ENCODE results near the gene ADAMTS20. TPM values are rescaled to one million over a fixed set of nuclear protein-coding genes. Genes with fewer than 3 reads are reported as not detected.

The ADAMTS20 gene
- total and polyA plus RNA-seq, 8 donors: not detected

- ATAC-seq (no peak), DNase-seq (no peak), FAIRE-seq (no peak)
- intact Hi-C loops (cut with DNase I): no loop called here
- no peak for TF ChIP-seq CTCF (IDR thresholded peaks at IDR 0.05)
- Histone ChIP-seq H3K27ac (no peak overlapping the region), H3K9me3 (no peaks in the 10 kb centered on the region), H3K27me3 (no peaks in the 10 kb centered on the region), H3K4me3 (no peak overlapping the region), H3K36me3 (no peaks in the 10 kb centered on the region), H3K4me1 (peaks cover 0 to 6% (median 0%) of the 10 kb centered on the region in 3 donors)
Measured at GRCh38 chr12:43315961-43316360, 236.0 kb downstream of the ADAMTS20 start.

- no peak for DNase-seq
- H3K4me3 ChIP-seq: no peak overlapping the region
- no peaks in the 10 kb centered on the region for H3K36me3 ChIP-seq
- H3K4me1 ChIP-seq: peaks cover 0 to 6% (median 0%) of the 10 kb centered on the region in 3 donors
- intact Hi-C loops (cut with DNase I): no loop called here
- FAIRE-seq: no peak
- H3K27ac ChIP-seq: no peak overlapping the region
- 57 to 60% methylated on average over 4 of the region's 4 CpGs for WGBS, 2 donors
- no peaks in the 10 kb centered on the region for H3K9me3 ChIP-seq
- ATAC-seq: no peak
- no peak for TF ChIP-seq CTCF (IDR thresholded peaks at IDR 0.05)
- H3K27me3 ChIP-seq: no peaks in the 10 kb centered on the region
Measured at GRCh38 chr12:43312991-43313505, 239.0 kb downstream of the ADAMTS20 start.

GRCh38 chr12:43310596-43310995 lies 241.4 kb downstream of the ADAMTS20 start:
- Histone ChIP-seq H3K27me3 (no peaks in the 10 kb centered on the region), H3K9me3 (no peaks in the 10 kb centered on the region), H3K4me1 (no peaks in the 10 kb centered on the region), H3K27ac (no peak overlapping the region), H3K4me3 (no peak overlapping the region), H3K36me3 (no peaks in the 10 kb centered on the region)
- intact Hi-C loops (cut with DNase I): no loop called here
- FAIRE-seq (no peak), DNase-seq (no peak), ATAC-seq (no peak)
- TF ChIP-seq CTCF (IDR thresholded peaks at IDR 0.05): no peak

GRCh38 chr12:43309959-43310358 lies 242.0 kb downstream of the ADAMTS20 start:
- FAIRE-seq (no peak), DNase-seq (no peak), ATAC-seq (no peak)
- Histone ChIP-seq H3K4me3 (no peak overlapping the region), H3K27ac (no peak overlapping the region), H3K27me3 (no peaks in the 10 kb centered on the region), H3K36me3 (no peaks in the 10 kb centered on the region), H3K9me3 (no peaks in the 10 kb centered on the region), H3K4me1 (no peaks in the 10 kb centered on the region)
- 88 to 90% methylated on average over 3 of the region's 3 CpGs for WGBS, 2 donors
- intact Hi-C loops (cut with DNase I): no loop called here
- TF ChIP-seq CTCF (IDR thresholded peaks at IDR 0.05): no peak

- ATAC-seq (no peak), DNase-seq (no peak), FAIRE-seq (no peak)
- Histone ChIP-seq H3K4me3 (no peak overlapping the region), H3K36me3 (no peaks in the 10 kb centered on the region), H3K27me3 (no peaks in the 10 kb centered on the region), H3K9me3 (no peaks in the 10 kb centered on the region), H3K4me1 (no peaks in the 10 kb centered on the region), H3K27ac (no peak overlapping the region)
- intact Hi-C loops (cut with DNase I): no loop called here
- 97 to 99% methylated on average over 3 of the region's 3 CpGs for WGBS, 2 donors
- no peak for TF ChIP-seq CTCF (IDR thresholded peaks at IDR 0.05)
Measured at GRCh38 chr12:43308776-43309175, 243.2 kb downstream of the ADAMTS20 start.

Data from pancreas (tissue), 10 donors.